OCI-LY3 (cell line): ENCODE measurements around the gene OPCML.
A peak's percentile ranks its signal among the peaks of the same experiment; 100 is the strongest.

Source experiments
- H2AFZ ChIP-seq: fragments of 200-600, 300-600 bp; shearing (Covaris generic); 2 replicates; pipeline ENCODE4 v1.6.0; 2014; ENCODE audit warnings: antibody characterized with exemption, low read depth, low read length
- H3K27ac ChIP-seq: fragments of 200-600, 300-600 bp; sonication (generic); 2 replicates; pipeline ENCODE4 v1.5.1; 2014; ENCODE audit warnings: mild to moderate bottlenecking, low read length, moderate library complexity, mixed read lengths
- H3K27me3 ChIP-seq: fragments of 200-600, 300-600 bp; sonication (generic); 2 replicates; pipeline ENCODE4 v1.6.1; 2014; ENCODE audit warnings: low read depth, low read length, mixed read lengths
- H3K36me3 ChIP-seq: fragments of 200-600, 300-600 bp; sonication (generic); replicated peaks from 2 replicates; pipeline ENCODE3; 2014; ENCODE audit warnings: low read depth, low read length, mixed read lengths
- H3K4me1 ChIP-seq: fragments of 300-600, 200-600 bp; sonication (generic); 2 replicates; pipeline ENCODE4 v1.6.1; 2014; ENCODE audit warnings: low read length, mixed read lengths
- H3K4me2 ChIP-seq: fragments of 200-600, 300-600 bp; sonication (generic); 2 replicates; pipeline ENCODE4 v1.6.1; 2014; ENCODE audit warnings: low read length, mixed read lengths
- H3K4me3 ChIP-seq: fragments of 300-600, 200-600 bp; sonication (generic); 2 replicates; pipeline ENCODE4 v1.5.1; 2014; ENCODE audit warnings: antibody characterized with exemption, mild to moderate bottlenecking, low read length, moderate library complexity
- H3K79me2 ChIP-seq: fragments of 300-600, 200-600 bp; shearing (Covaris generic); 2 replicates; pipeline ENCODE4 v1.6.1; 2014; ENCODE audit warnings: mild to moderate bottlenecking, low read length, mixed read lengths
- H3K9ac ChIP-seq: fragments of 300-600, 200-600 bp; shearing (Covaris generic); 2 replicates; pipeline ENCODE4 v1.6.0; 2014; ENCODE audit warnings: mild to moderate bottlenecking, low read length, moderate library complexity
- H3K9me3 ChIP-seq: fragments of 200-600, 300-600 bp; shearing (Covaris generic); 2 replicates; pipeline ENCODE4 v1.6.1; 2014; ENCODE audit warnings: low read length, mixed read lengths; ENCODE audit not compliant: insufficient read depth
- H4K20me1 ChIP-seq: fragments of 200-600, 300-600 bp; sonication (generic); 2 replicates; pipeline ENCODE4 v1.6.1; 2016; ENCODE audit warnings: low read length, mixed read lengths; ENCODE audit not compliant: insufficient read depth
- EZH2phosphoT487 ChIP-seq: fragments of 200-600 bp; shearing (Covaris generic); IDR thresholded peaks from 2 replicates; pipeline ENCODE4 v1.6.1; 2018; ENCODE audit warnings: antibody characterized with exemption, mixed run types, low read depth
- TF ChIP-seq, protein P1 (sequence below): fragments of 200-600, 300-600 bp; sonication (generic); IDR thresholded peaks from 2 replicates; pipeline ENCODE4 v1.5.1; 2014; ENCODE audit warnings: antibody characterized with exemption, low read length, low read depth

The OPCML gene

DNA sequence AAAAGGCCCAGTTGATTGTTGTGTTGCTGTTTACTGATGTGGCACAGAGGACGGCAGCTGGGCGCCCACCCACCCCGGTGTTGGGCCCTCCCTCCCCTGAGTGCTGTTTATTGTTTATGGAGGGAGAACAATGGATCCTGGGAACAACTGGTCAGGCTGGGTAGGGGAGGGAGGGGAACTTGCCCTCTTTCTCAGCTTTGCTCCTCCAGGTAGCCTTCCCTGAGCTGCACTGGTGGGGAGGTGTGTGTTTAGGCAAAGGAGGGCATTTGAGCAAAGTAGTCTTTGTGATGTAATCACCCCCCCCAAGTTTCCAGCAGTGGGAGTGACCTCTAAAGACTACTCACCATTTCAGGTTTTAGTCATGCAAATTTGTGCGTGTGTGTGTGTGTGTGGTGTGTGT is 1126.6 kb downstream of the OPCML start:
- Histone ChIP-seq H3K9me3 (no peaks in the 10 kb centered on the region), H2AFZ (no peak overlapping the region), H3K4me1 (peaks cover 29% of the 10 kb centered on the region), H4K20me1 (no peaks in the 10 kb centered on the region), H3K4me2 (no peak overlapping the region), H3K27me3 (peaks cover 13% of the 10 kb centered on the region), H3K27ac (no peak overlapping the region), H3K4me3 (no peak overlapping the region), H3K9ac (no peak overlapping the region), H3K36me3 (no peaks in the 10 kb centered on the region), H3K79me2 (no peaks in the 10 kb centered on the region)
- no peak for TF ChIP-seq EZH2phosphoT487
- TF ChIP-seq, protein P1, sequence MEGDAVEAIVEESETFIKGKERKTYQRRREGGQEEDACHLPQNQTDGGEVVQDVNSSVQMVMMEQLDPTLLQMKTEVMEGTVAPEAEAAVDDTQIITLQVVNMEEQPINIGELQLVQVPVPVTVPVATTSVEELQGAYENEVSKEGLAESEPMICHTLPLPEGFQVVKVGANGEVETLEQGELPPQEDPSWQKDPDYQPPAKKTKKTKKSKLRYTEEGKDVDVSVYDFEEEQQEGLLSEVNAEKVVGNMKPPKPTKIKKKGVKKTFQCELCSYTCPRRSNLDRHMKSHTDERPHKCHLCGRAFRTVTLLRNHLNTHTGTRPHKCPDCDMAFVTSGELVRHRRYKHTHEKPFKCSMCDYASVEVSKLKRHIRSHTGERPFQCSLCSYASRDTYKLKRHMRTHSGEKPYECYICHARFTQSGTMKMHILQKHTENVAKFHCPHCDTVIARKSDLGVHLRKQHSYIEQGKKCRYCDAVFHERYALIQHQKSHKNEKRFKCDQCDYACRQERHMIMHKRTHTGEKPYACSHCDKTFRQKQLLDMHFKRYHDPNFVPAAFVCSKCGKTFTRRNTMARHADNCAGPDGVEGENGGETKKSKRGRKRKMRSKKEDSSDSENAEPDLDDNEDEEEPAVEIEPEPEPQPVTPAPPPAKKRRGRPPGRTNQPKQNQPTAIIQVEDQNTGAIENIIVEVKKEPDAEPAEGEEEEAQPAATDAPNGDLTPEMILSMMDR = no peak

DNA sequence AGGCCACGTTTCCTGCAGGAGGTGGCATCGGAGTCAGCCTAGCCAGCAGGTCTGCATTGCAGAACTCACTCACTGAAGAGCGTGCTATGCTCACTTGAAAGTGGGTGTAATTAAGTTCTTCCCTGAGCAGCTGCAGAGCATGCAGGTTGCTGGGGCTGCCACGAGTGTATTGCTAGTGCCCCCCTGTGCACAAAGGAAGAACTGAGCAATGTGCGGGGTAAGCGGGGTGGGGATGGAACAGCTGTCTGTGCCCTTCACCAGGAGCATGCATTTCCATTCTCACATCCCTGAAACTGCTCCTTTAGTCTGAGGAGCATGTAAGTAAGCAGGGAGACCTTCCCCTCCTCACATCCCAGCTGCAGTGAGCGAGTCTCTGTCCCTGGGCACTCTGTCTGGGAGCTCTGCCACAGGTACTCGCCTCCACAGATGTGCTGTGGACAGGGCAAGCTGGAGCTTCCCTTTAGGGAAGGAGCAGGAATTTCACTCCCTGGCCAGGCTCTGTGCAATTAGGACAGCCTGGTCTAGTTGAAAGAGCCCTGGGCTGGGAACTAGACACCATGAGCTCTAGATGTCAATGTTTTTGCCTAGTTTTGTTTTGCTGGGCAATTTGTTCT is 1130.1 kb downstream of the OPCML start:
- Histone ChIP-seq H3K27me3 (0 out of 2 replicates have a peak, but pooled peaks cover 4% of the 10 kb centered on the region), H3K4me2 (peak overlapping the region; percentile 37), H2AFZ (no peak overlapping the region; the same call in 1 of the 2 replicates)

DNA sequence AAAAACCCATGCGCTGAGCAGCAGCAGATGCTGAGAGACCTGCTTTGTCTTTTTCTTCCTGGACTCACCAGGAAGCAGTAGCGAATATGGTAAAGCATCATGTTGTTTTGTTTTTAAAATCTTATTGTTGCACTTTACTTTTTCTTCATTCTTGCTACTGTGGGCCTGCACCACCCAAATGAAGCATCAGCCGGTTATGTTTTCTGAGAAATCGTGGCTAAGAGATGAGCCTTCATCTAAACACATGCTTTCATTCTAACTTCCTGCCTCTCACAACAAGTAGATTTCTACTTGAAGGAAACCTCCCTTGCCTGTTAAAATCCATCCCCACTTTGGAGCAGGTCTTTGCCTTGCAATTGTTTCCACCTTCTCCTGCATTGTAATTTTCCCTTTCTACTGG is 1136.0 kb downstream of the OPCML start:
- Histone ChIP-seq H3K4me1 (peaks cover under 1% of the 10 kb centered on the region; the same call in 1 of the 2 replicates), H3K36me3 (no peaks in the 10 kb centered on the region), H3K27ac (no peak overlapping the region), H3K4me2 (no peak overlapping the region), H3K79me2 (no peaks in the 10 kb centered on the region), H4K20me1 (no peaks in the 10 kb centered on the region), H3K9ac (no peak overlapping the region), H2AFZ (no peak overlapping the region), H3K4me3 (no peak overlapping the region), H3K9me3 (no peaks in the 10 kb centered on the region), H3K27me3 (no peaks in the 10 kb centered on the region)
- no peak for TF ChIP-seq EZH2phosphoT487
- TF ChIP-seq, protein P1 = no peak

More for the DNA sequence above, 1130.1 kb downstream of the OPCML start:
- Histone ChIP-seq H3K9me3 (no peaks in the 10 kb centered on the region), H3K79me2 (no peaks in the 10 kb centered on the region), H3K36me3 (no peaks in the 10 kb centered on the region), H3K4me3 (no peak overlapping the region), H3K9ac (no peak overlapping the region), H4K20me1 (no peaks in the 10 kb centered on the region), H3K4me1 (peaks cover 14% of the 10 kb centered on the region), H3K27ac (no peak overlapping the region)
- TF ChIP-seq EZH2phosphoT487 = no peak
- TF ChIP-seq, protein P1 = peak; percentile 88

DNA sequence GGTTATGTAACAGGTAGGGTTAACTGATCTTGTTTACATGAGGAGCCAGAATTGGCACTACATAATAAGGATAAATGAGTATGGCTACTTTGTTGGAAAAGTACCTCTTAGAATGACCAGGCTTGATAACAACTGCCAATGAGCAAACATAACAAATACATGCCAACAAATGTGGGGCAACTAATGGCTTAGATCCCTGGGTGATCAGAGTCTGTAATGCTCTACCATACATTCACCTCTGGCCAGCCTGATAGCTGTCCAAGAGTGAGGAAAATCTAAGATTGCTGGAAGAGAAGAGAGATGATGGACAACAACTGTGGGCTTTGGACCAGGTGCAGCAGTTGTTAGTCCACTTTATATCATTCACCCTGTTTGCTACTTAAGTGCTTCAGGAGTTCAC is 1136.9 kb downstream of the OPCML start:
- H3K9ac ChIP-seq = no peak overlapping the region
- no peaks in the 10 kb centered on the region for H3K9me3 ChIP-seq
- H3K36me3 ChIP-seq = no peaks in the 10 kb centered on the region
- H4K20me1 ChIP-seq = no peaks in the 10 kb centered on the region
- no peak overlapping the region for H3K4me2 ChIP-seq
- no peak overlapping the region for H3K27ac ChIP-seq
- no peaks in the 10 kb centered on the region for H3K27me3 ChIP-seq
- TF ChIP-seq EZH2phosphoT487 = no peak
- TF ChIP-seq, protein P1 = no peak
- no peak overlapping the region for H3K4me3 ChIP-seq
- H3K79me2 ChIP-seq = no peaks in the 10 kb centered on the region
- H2AFZ ChIP-seq = no peak overlapping the region
- H3K4me1 ChIP-seq = no peaks in the 10 kb centered on the region
